Keratinocyte (primary cell): Measurements from ENCODE around the gene MATK.

Source experiments
- CTCF ChIP-seq, 3 experiments: IDR thresholded peaks in 1 of 3; conservative IDR thresholded peaks in 1 of 3; optimal IDR thresholded peaks in 1 of 3; 2 replicates in 2 of 3; 3 replicates in 1 of 3; pipeline versions ENCODE3 to v1.5.1; 2011; ENCODE audit warnings: low read length in 3 of 3, mild to moderate bottlenecking in 3 of 3, moderate library complexity in 2 of 3, control low read depth in 1 of 3, inconsistent platforms in 1 of 3; ENCODE audit not compliant: insufficient read depth in 2 of 3; ENCODE audit errors: extremely low read depth in 1 of 3
- EZH2 ChIP-seq: IDR thresholded peaks from one replicate; pipeline ENCODE4 v1.6.1; 2012; ENCODE audit warnings: inconsistent platforms, mild to moderate bottlenecking, low read length, moderate library complexity

- TF ChIP-seq CTCF (optimal IDR thresholded peaks at IDR 0.05 in 1 of 3, IDR thresholded peaks at IDR 0.05 in 1 of 3, conservative IDR thresholded peaks at IDR 0.05 in 1 of 3; ENCODE audit: extremely low read depth in 1 of 3, insufficient read depth in 2 of 3, low read length in 3 of 3) = no peak
- TF ChIP-seq EZH2 = no peak
Measured at GRCh38 chr19:3743486-3743885, 42.7 kb downstream of the MATK start.
